Measurements from ENCODE around the gene CDH4. TPM values are rescaled to one million over a fixed set of nuclear protein-coding genes. Genes with fewer than 3 reads are reported as not detected.
"Not testable (repeated sequence)": the region's sequence is repeated elsewhere in the genome, so short reads cannot be mapped to it uniquely, and the experiment has no call there.

The CDH4 gene
- total RNA-seq, 2 donors from 2014 or later, result 0.06 to 0.08 TPM

DNA sequence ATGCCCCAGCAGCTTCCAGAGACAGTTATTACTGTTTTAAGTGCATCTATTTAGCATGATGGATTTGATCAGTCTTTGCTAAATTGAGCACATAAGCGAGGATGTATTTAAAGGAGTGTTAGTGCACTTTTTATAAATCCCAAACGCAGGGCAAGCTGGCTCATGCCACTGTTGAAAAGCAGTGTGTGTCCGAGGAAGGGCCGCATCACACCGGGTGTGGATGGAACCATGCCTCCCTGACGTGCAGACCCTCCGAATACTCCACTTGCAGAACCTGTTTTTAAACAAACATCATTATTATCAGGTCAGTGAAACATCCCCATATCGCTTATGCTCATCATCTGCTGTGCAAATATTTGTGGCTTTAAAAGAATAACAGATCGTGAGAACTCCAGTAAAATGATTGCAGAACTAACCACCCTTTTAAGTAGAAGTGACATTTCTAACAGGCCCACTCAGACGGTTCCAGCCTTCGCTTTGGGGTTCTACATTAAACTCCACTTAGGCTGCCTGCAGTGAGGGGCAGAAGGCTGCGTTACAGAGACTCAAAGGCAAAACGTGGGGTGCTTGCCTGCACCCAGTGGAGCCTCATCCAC, 190.1 kb downstream of the CDH4 start:
- ATAC-seq, result no peak
- no peak for DNase-seq
- intact Hi-C loops (cut with DNase I), result no loop called here

DNA sequence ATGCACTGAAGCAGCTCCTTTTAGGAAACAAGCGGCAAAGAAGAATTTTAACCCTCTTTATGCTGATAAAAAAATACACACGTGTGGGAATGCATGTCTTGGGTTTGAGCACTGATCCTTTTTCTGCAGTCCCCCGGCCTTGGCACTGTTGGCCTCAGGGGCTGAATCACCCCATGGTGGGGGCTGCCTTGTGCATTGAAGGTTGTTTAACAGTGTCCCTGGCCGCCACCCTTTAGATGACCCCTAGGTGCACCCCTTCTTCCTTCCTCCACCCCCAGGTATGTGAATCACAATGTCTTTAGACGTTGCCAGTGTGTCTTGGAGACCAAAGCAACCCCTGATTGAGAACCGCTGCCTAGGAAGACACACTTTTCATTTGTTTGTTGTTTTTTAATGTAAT, 190.7 kb downstream of the CDH4 start:
- DNase-seq (no peak), ATAC-seq (no peak)
- intact Hi-C loops (cut with DNase I), result no loop called here

DNA sequence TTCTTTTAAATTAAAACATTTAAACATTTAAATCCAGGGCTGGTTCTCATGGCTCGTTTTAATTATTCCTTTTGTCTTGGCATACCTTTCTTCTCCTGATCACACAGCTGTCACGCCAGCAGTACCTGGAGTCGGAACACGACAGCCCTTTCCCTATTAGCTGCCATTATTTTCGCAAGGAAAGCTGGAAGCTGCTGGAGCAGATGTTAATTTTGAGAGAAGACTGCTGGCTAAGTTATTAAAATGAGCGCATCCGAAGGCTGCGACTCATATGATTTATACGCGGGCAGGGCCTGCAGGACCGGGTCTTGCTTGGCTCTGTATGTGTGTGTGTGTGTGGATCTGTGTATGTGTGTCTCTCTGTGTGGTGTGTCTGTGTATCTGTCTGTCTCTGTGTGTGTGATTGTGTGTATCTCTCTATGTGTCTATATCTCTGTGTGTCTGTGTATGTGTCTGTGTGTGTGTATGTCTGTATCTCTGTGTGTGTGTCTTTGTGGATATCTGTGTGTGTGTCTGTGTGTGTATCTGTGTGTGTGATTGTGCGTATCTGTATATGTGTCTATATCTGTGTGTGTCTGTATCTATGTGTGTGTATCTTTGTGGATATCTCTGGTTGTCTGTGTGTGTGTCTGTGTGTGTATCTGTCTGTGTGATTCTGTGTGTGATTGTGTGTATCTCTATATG, 191.5 kb downstream of the CDH4 start:
- intact Hi-C loops (cut with DNase I), result no loop called here
- no peak for ATAC-seq

DNA sequence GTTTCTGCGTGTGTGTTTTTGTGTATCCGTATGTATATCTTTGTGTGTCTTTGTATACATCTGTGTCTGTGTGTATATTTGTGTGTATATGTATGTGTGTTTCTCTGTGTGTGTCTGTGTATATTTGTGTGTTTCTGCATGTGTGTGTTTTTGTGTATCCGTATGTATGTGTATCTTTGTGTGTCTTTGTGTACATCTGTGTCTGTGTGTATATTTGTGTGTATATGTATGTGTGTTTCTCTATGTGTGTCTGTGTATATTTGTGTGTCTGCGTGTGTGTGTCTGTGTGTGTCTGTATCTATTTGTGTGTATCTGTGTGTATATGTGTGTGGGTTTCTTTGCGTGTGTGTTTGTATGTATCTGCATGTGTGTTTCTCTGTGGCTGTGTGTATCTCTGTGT, 192.6 kb downstream of the CDH4 start:
- DNase-seq (no peak), ATAC-seq (no peak)
- intact Hi-C loops (cut with DNase I), result no loop called here

More for the DNA sequence above, 191.5 kb downstream of the CDH4 start:
- no peak for DNase-seq

DNA sequence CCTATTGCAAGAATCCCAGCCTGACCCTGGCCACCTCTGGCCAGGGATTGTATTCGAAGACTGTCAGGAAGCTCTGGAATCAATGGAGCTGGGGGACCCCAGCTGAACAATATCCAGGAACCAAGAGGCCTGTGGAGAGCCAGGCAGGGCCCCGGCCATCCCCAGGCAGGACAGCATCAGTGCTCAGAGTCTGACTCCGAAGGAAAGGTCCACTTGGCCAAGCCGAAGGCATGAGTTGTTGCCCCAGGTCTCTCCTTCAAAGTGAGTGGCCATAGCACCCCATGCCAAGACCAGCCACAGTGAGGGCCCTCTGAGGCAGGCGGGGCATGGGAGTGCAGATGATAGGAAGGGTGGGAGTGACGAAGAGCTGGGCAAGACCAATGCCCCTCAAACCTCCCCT, 193.1 kb downstream of the CDH4 start:
- DNase-seq (no peak), ATAC-seq (no peak)
- intact Hi-C loops (cut with DNase I), result no loop called here

DNA sequence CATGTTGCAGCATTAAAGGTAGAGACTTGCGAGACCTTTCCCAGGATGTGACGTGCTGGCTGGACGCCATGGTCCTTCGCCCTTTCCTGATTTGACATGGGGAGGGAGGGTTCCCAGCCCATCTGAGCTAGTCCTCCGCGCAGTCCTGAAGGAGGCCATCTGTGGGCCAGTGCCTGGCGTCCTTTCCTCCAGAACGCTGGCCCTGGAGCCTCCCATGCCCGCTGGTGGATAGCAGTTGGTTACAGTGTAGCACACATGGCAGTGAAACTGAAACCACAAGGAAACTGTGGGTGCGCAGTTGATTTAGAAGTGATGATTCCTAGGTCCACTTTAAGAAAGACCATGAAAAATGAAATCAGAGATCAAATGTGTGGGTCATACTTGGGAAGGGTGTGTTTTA, 193.7 kb downstream of the CDH4 start:
- DNase-seq (no peak), ATAC-seq (no peak)
- intact Hi-C loops (cut with DNase I), result no loop called here

DNA sequence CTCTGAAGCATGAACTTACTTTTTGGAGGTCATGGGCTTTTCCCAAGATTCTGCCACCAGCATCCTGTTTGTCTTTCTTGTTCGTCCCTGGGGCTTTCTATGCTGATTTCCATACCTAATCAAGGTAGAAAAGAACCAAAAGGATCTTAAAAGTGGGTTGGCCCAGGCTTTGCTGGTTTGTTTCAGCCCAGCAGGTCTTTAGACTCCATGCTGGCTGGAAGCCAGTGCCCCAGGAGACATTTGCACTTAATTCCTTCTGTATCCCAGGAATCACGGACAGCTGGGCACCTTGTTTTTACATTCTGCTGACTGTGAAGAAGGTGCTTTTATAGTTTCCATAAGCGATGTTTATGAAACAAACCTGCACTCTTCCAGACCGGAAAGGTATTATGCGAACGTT, 195.9 kb downstream of the CDH4 start:
- no peak for ATAC-seq
- DNase-seq, result no peak
- intact Hi-C loops (cut with DNase I), result no loop called here

DNA sequence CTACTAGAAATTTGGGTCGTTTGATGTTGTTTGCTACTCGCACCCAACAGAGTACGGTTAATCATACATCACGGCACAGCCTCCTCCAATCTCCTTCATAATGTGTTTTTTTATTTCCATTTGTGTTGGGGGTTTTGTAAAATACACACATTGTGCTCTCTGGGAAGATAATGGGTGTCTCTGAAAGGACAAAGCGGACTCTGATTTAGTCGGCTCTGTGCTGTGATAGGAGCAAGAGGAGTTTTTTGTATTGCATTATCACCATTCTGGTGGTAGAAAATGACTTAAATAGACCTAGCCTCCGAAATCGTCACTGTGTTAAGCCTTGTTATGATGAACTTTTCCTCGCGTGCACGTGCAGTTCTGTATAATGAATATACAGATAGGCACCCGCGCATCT, 196.3 kb downstream of the CDH4 start:
- intact Hi-C loops (cut with DNase I), result no loop called here
- DNase-seq (no peak), ATAC-seq (no peak)

DNA sequence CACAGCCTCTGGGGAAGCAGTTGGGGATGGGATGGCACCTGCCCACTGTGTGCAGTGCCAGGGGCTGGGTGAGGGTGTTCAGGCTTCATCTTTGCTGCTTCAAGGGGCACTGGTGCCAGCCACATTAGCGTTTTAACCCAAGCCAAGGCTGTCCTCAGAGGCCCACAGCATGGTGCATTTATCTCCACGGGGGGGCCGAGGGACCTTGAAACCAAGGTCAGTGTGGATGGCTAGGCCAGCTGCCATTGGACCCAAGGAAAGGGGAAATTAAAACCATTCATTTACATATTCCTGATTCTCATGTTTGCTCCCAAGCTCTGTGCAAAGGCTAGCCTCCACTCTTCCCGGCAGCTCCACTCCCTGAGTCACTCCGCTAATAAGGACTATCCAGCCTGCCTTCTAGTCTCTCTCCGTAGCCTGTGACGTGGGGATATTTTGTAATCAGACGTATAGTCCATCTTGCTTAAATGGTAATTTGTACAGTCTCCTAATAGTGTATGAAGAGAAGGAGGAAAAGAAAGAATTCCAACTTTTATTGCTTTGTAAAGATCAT, 197.1 kb downstream of the CDH4 start:
- ATAC-seq, result no peak
- intact Hi-C loops (cut with DNase I), result no loop called here
- no peak for DNase-seq

DNA sequence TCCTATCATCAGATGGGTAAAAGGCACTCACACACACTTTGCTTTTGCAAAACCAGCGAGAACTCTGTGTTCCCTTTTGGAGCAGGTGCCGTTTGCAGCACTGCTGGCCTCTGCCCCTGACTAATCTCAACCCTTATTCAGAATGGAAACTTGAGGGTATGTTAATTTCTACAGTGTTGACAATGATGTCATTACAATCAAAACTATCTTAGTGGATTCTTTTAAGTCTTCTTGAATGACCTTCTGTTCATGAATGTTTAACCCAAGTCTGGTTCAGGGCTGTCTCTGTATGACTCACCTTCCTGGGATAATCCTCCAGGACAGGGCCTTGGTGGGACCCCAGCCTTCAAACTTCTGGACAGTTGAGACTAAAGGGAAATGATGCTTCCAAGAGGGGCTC, 197.9 kb downstream of the CDH4 start:
- intact Hi-C loops (cut with DNase I), result no loop called here
- no peak for ATAC-seq
- DNase-seq, result no peak

DNA sequence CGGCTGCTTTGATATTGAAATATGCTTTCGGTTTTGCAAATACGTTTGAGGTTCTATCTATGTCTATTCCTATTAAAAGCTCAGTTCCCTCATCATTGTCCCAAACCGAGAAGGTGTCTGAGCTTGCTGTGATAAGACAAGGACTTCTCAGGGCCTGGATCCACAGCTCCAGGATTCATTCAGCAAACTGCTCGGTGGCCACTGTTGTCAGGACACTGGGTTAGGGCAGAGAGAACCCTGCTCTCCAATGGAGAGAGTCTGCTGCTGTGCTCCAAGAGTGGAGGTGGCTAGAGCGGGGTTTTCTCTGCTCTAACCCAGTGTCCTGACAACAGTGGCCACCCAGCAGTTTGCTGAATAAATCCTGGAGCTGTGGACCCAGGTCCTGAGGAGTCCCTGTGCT, 198.5 kb downstream of the CDH4 start:
- intact Hi-C loops (cut with DNase I), result no loop called here
- no peak for ATAC-seq
- no peak for DNase-seq

DNA sequence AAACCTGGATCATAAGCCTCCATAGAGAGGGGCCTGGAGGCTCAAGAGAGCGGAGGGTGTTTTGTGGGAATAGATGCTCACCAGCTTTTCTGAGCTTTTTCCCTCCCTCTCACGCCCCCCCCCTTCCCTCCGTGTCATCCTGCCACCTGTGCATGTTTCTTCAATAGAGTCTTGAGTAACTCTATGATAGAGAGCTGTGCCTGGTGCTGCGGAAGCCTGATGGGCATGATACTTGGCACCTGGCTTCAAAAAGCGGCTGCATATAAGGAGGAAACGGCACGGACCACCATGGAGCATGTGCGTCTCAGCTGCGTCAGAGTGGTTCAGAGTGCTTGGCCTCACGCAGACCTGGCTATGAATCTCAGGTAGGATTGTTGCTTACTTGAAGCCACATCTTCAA, 198.9 kb downstream of the CDH4 start:
- no peak for ATAC-seq
- intact Hi-C loops (cut with DNase I), result no loop called here
- DNase-seq, result no peak

DNA sequence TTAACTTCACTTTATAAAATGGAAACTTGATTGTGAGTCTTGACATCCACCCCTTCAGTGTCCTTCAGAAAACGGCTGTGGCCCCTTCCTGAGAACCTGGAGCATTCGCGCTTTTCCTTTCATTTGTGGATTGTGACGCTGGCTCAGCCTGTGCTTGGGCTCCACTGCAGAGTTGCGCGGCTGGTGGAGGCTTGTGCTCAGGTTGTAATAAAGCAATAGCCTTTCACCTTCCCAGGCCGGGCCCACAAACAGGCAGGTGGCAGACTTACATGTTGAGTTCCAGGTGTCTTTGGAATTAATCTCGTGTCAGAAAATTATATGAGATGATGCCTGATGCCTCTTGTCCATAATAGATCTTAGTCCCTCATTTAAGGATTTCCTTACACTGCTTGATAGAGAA, 199.9 kb downstream of the CDH4 start:
- DNase-seq, result no peak
- intact Hi-C loops (cut with DNase I), result no loop called here
- ATAC-seq, result no peak

DNA sequence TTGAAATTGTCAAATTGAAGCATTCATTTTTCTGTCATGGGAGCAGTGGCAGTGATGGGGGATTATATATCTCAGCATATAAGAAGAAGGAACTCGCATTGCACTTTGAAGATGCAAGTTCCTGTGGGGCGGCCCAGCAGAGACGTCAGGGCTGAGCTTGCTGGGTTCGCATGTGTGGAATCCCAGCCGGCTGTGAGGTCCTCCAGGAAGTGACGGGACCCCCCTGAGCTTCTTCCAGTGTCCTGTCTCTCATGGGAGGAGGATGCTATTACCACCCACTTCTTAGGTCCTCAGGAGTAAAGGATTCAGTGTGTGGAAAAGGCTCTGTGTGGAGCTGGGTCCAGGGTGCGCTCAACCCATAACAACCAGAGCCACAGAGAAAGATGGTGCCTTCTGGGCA, 201.2 kb downstream of the CDH4 start:
- intact Hi-C loops (cut with DNase I), result no loop called here
- ATAC-seq (no peak), DNase-seq (no peak)

DNA sequence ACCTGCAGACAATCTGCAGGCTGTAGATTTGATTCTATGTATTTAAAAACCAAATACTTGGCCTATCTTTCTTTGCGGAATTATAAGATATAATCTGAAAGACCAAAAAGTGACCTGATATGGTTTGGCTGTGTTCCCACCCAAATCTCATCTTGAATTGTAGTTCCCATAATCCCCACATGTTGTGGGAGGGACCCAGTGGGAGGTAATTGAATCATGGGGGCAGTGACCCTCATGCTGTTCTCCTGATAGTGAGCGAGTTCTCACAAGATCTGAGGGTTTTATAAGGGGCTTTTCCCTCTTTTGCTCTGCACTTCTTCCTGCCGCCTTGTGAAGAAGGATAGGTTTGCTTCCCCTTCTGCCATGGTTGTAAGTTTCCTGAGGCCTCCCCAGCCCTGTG, 201.6 kb downstream of the CDH4 start:
- DNase-seq; intact Hi-C loops (cut with DNase I); ATAC-seq: not testable (repeated sequence)

DNA sequence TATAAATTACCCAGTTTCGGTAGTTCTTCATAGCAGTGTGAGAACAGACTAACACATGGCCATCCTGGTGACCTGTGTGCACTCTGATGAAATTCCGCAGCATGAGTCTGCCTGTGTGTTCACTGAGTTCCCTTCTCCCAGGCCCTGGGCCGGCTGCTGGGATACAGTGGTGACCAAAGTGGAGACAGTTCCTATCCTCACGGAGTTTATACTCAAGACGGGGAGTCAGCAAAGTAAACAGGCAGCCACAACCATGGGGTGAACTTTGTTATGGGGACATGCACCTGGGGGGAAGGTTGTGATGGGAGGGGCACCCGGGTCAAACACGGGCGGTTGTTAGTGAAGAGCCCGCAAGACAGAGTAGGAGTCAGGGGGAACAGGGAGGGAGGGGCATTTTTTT, 202.0 kb downstream of the CDH4 start:
- intact Hi-C loops (cut with DNase I), result no loop called here
- ATAC-seq (no peak), DNase-seq (no peak)

DNA sequence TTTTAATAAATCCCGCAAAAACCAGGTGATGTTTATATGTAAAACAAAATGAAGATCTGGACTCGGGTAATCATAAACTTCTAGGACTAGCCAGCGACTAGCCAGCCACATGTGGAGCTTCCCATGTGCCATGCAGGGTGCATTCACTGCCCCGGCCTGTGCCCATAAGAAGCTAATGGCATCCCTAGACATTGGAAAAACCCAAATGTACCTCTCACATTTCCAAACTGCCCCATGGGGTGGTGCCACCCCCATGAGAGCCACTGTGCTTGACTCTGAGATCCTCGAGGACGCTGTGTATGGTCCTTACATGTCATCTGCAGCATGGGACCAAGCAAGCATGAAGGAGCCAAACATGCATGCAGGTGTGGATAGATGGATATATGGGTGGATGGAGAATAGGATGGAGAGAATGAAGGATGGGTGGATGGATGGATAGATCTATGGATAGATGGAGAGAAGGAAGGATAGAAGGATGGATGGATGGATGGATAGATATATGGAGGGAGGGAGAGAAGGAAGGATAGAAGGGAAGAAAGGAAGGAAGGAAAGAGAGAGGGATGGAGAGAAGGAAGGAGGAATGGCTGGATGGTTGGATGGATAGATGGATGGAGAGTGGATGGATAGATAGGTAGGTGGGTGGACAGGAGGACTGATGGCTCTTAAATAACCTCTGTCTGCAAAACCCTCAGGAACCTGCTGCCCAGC, 203.6 kb downstream of the CDH4 start:
- intact Hi-C loops (cut with DNase I), result no loop called here
- ATAC-seq (no peak), DNase-seq (no peak)

DNA sequence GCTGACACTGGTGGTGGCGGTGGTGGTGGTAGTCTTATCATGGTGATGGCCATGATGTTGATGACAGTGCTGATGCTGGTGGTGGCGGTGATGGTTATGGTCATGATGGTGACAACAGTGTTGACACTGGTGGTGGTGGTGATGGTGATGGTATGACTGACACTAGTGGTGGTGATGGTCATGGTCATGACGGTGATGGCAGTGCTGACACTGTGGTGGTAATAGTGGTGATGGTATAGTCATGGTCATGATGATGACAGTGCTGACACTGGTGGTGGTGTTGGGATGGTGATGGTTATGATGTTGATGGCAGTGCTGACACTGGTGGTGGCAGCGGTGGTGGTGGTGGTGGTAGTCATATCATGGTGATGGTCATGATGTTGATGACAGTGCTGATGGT, 205.7 kb downstream of the CDH4 start:
- DNase-seq (no peak), ATAC-seq (no peak)
- intact Hi-C loops (cut with DNase I), result no loop called here

DNA sequence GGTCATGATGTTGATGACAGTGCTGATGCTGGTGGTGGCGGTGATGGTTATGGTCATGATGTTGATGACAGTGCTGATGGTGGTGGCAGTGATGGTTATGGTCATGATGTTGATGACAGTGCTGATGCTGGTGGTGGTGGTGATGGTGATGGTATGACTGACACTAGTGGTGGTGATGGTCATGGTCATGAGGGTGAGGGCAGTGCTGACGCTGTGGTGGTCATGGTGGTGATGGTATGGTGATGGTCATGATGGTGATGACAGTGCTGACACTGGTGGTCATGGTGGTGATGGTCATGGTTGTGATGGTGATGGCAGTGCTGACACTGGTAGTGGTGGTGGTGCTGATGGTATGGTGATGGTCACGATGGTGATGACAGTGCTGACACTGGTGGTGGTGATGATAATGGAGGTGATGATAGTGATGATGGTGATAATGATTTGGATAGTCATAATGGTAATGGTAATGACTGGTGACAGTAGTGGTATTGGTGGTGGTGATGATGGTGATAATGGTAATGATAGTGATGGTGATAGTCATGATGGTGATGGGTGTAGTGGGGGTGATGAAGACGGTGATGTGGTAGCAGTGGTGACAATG, 206.2 kb downstream of the CDH4 start:
- intact Hi-C loops (cut with DNase I), result no loop called here
- DNase-seq (no peak), ATAC-seq (no peak)

DNA sequence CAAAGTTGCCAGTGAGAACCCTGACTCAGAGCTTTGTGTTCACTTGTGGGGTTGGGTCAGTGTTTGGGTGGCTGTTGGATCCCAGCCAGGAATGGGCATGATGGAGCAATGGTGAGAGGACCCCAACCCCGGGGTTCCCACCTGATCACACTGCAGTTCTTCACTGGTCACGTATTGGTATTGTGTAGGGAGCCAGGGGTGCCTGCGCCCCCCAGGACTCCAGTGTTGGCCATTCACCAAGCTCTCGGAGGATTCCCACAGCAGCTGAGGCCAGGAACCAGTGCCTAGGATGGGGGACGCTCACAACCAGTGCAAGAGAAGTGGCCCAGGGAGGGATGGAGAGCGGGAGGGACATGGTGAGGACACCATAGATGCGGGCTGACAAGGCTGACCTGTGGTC, 207.2 kb downstream of the CDH4 start:
- ATAC-seq, result no peak
- intact Hi-C loops (cut with DNase I), result no loop called here
- no peak for DNase-seq
